ENCODE data around the gene AIF1L. TPM values are rescaled to one million over a fixed set of nuclear protein-coding genes. Genes with fewer than 3 reads are reported as not detected.

Gene AIF1L
- total and polyA plus RNA-seq, 2 of the 13 experiments (the other 11 are each of a cell fraction or from before 2014, with no cell fraction given), result 12.4 to 36.5 TPM

- TF ChIP-seq HMGXB3 (CRISPR knock-in tag; IDR thresholded peaks at IDR 0.05; ENCODE audit: borderline replicate concordance), result no peak
- TF ChIP-seq SOX13 (IDR thresholded peaks at IDR 0.05), result no peak
- TF ChIP-seq SOX13 (CRISPR knock-in tag; conservative IDR thresholded peaks at IDR 0.05 in 1 of 2, IDR thresholded peaks at IDR 0.05 in 1 of 2), result no peak
- no peak for TF ChIP-seq ZMYM3 (CRISPR knock-in tag; IDR thresholded peaks at IDR 0.05)
- no peak for TF ChIP-seq CHD4 (IDR thresholded peaks at IDR 0.05; ENCODE audit: borderline replicate concordance, low read length)
- no peak for TF ChIP-seq ATF4 (CRISPR knock-in tag; IDR thresholded peaks at IDR 0.05)
- no peak for TF ChIP-seq IRF2 (CRISPR knock-in tag; IDR thresholded peaks at IDR 0.05)
- no peak for TF ChIP-seq ZNF367 (CRISPR knock-in tag; IDR thresholded peaks at IDR 0.05; ENCODE audit: borderline replicate concordance)
- no peak for TF ChIP-seq PBX3 (CRISPR knock-in tag; IDR thresholded peaks at IDR 0.05; ENCODE audit: borderline replicate concordance)
- no peak for TF ChIP-seq AFF4 (CRISPR knock-in tag; IDR thresholded peaks at IDR 0.05)
- no peak for TF ChIP-seq ARHGAP35 (CRISPR knock-in tag; IDR thresholded peaks at IDR 0.05; ENCODE audit: borderline replicate concordance)
- no peak for TF ChIP-seq GPN1 (CRISPR knock-in tag; IDR thresholded peaks at IDR 0.05; ENCODE audit: borderline replicate concordance)
- TF ChIP-seq ZBTB20 (CRISPR knock-in tag; IDR thresholded peaks at IDR 0.05; ENCODE audit: borderline replicate concordance, low read depth), result no peak
- peak; percentile 76; the same call in 1 of the 2 replicates for TF ChIP-seq BCL3 (CRISPR knock-in tag; IDR thresholded peaks at IDR 0.05)
- no peak for TF ChIP-seq CC2D1A (CRISPR knock-in tag; IDR thresholded peaks at IDR 0.05)
Measured at GRCh38 chr9:131096269-131097125, at the start of gene AIF1L (continued).
